GM12873 (cell line): ENCODE measurements around the gene GSG1L.

Experiments used
- TF ChIP-seq, protein P1 (sequence below): IDR thresholded peaks from 2 replicates; pipeline ENCODE4 v1.5.1; 2012; ENCODE audit warnings: low read depth, mild to moderate bottlenecking, moderate library complexity, low read length, control low read depth; ENCODE audit not compliant: insufficient read depth; ENCODE audit errors: missing control alignments

GSG1L gene

GRCh38 chr16:28013878-28014277 lies 49.6 kb downstream of the GSG1L start:
- TF ChIP-seq, protein P1, sequence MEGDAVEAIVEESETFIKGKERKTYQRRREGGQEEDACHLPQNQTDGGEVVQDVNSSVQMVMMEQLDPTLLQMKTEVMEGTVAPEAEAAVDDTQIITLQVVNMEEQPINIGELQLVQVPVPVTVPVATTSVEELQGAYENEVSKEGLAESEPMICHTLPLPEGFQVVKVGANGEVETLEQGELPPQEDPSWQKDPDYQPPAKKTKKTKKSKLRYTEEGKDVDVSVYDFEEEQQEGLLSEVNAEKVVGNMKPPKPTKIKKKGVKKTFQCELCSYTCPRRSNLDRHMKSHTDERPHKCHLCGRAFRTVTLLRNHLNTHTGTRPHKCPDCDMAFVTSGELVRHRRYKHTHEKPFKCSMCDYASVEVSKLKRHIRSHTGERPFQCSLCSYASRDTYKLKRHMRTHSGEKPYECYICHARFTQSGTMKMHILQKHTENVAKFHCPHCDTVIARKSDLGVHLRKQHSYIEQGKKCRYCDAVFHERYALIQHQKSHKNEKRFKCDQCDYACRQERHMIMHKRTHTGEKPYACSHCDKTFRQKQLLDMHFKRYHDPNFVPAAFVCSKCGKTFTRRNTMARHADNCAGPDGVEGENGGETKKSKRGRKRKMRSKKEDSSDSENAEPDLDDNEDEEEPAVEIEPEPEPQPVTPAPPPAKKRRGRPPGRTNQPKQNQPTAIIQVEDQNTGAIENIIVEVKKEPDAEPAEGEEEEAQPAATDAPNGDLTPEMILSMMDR = no peak

DNA sequence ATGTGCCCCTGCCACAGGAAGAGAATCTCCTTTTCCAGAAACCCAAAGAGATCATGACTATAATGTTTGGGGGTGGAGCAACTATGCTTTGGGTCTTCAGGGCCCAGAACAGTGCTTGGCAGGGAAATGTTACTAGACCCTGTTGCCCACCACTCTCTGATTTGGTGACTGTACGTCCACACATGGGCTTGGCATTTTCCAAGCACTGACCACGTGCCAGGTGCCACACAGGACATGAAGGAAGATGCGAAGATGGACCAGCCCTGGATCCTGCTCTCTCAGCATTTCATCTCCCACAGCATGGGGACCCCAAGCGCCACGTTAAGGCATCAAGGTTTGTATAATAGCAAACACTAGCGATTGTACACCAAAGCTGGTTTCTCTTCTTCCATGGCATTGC lies 50.1 kb downstream of the GSG1L start:
- TF ChIP-seq, protein P1 = no peak

- TF ChIP-seq, protein P1 = no peak
Measured at GRCh38 chr16:28011971-28012445, 51.5 kb downstream of the GSG1L start.

- TF ChIP-seq, protein P1 = no peak
Measured at GRCh38 chr16:28011223-28011622, 52.3 kb downstream of the GSG1L start.

GRCh38 chr16:28010671-28011070 lies 52.8 kb downstream of the GSG1L start:
- TF ChIP-seq, protein P1 = no peak

GRCh38 chr16:28009586-28010373 lies 53.7 kb downstream of the GSG1L start:
- TF ChIP-seq, protein P1 = no peak

- TF ChIP-seq, protein P1 = no peak
Measured at GRCh38 chr16:28003923-28004322, 59.6 kb downstream of the GSG1L start.
